ENCODE results near the gene SDK2. TPM values are rescaled to one million over a fixed set of nuclear protein-coding genes. Genes with fewer than 3 reads are reported as not detected.

Gene SDK2
- total and polyA plus RNA-seq, 2 of the 8 experiments (the other 6 are each of a cell fraction or from before 2014, with no cell fraction given) = 3.9 to 4.1 TPM

DNA sequence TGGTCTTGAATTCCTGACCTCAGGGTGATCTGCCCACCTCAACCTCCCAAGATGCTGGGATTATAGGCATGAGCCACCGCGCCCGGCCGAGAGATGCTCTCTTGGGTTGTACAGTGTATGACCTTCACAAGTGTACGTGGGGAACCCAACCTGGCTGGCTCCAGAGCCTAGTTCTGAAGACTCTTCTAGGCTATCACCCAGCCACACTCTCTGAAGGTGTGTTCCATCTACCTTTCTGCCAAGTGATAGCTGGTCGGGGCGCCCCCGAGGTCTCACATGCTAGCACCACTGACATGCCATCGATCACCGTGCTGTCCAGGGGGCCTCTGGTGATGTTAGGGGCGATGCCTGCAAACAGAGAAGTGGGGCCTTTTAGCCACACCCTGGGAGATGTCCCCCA lies 210.7 kb downstream of the SDK2 start:
- POLR2A ChIA-PET (ENCODE audit: partially characterized antibody) = no interaction called here
- H3K18ac ChIP-seq (ENCODE audit: extremely low read depth, low read length) = no peak overlapping the region; the same call in 1 of the 2 replicates
- H3K36me3 ChIP-seq (ENCODE audit: control insufficient read depth in 2 of 4, insufficient read depth in 4 of 4, low read length in 3 of 4) = no peaks in the 10 kb centered on the region; a peak in 2 of 8 replicates
- H3K56ac ChIP-seq (replicated peaks; ENCODE audit: insufficient read length, low read depth, low read length) = no peak overlapping the region
- no peak overlapping the region for H4K5ac ChIP-seq (ENCODE audit: insufficient read length, low read depth, low read length)
- H3K79me2 ChIP-seq (ENCODE audit: control insufficient read depth in 1 of 2, insufficient read depth in 2 of 2, low read length in 2 of 2) = no peaks in the 10 kb centered on the region
- no peak overlapping the region for H4K91ac ChIP-seq (replicated peaks; ENCODE audit: insufficient read length, low read length)
- no peak overlapping the region for H2BK15ac ChIP-seq (ENCODE audit: low read length)
- H3K4ac ChIP-seq (replicated peaks; ENCODE audit: insufficient read length, low read depth, low read length) = no peak overlapping the region
- FAIRE-seq = no peak
- no peak overlapping the region for H3K27ac ChIP-seq (ENCODE audit: low read depth, low read length)
- no peak overlapping the region for H3K9ac ChIP-seq (replicated peaks in 1 of 4; ENCODE audit: extremely low read depth in 1 of 4, low read depth in 3 of 4, low read length in 3 of 4)
- H3K4me1 ChIP-seq (replicated peaks in 1 of 4; ENCODE audit: control insufficient read depth in 3 of 4, insufficient read depth in 4 of 4, low read length in 3 of 4) = peaks cover 0 to 6% (median 1%) of the 10 kb centered on the region in 4 experiments; a peak in 3 of 7 replicates
- TF ChIP-seq SIRT6 (IDR thresholded peaks at IDR 0.05; ENCODE audit: low read length) = no peak
- TF ChIP-seq TCF12 (IDR thresholded peaks at IDR 0.05; ENCODE audit: low read depth, low read length) = no peak
- TF ChIP-seq SP1 (IDR thresholded peaks at IDR 0.05; ENCODE audit: low read depth, low read length) = no peak
- TF ChIP-seq BRCA1 (IDR thresholded peaks at IDR 0.05; ENCODE audit: low read depth, low read length) = no peak
- TF ChIP-seq CTCF (IDR thresholded peaks at IDR 0.05; ENCODE audit: control extremely low read depth in 1 of 3, insufficient read depth in 1 of 3, low read depth in 1 of 3, low read length in 3 of 3) = no peak
- no peak for TF ChIP-seq SP2 (IDR thresholded peaks at IDR 0.05; ENCODE audit: low read length)
- TF ChIP-seq ZNF274 (IDR thresholded peaks at IDR 0.05; ENCODE audit: borderline replicate concordance, extremely low read depth, low read length) = no peak
- no peak for TF ChIP-seq SUZ12 (IDR thresholded peaks at IDR 0.05; ENCODE audit: low read length)
- TF ChIP-seq, protein P1, sequence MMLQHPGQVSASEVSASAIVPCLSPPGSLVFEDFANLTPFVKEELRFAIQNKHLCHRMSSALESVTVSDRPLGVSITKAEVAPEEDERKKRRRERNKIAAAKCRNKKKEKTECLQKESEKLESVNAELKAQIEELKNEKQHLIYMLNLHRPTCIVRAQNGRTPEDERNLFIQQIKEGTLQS (IDR thresholded peaks at IDR 0.05; ENCODE audit: insufficient read depth, low read depth, low read length) = no peak
- TF ChIP-seq SRF (IDR thresholded peaks at IDR 0.05; ENCODE audit: low read depth, low read length) = no peak
- no peak for TF ChIP-seq YY1 (IDR thresholded peaks at IDR 0.05; ENCODE audit: low read depth, low read length)
- no peak overlapping the region for H3K4me2 ChIP-seq (ENCODE audit: insufficient read depth in 1 of 2, low read depth in 2 of 2, low read length in 2 of 2)
- H2AFZ ChIP-seq (ENCODE audit: low read length) = no peak overlapping the region
- H2BK12ac ChIP-seq (ENCODE audit: low read depth, low read length) = no peak overlapping the region
- no peak overlapping the region for H2AK5ac ChIP-seq (ENCODE audit: low read depth, low read length)
- H4K8ac ChIP-seq (ENCODE audit: extremely low read depth, insufficient read depth, low read length) = no peak overlapping the region
- no peaks in the 10 kb centered on the region for H3K23me2 ChIP-seq (ENCODE audit: low read depth, low read length)
- H3K14ac ChIP-seq (ENCODE audit: insufficient read length) = no peak overlapping the region
- H3K9me3 ChIP-seq (ENCODE audit: insufficient read depth in 2 of 2, low read depth in 1 of 2, low read length in 1 of 2) = no peaks in the 10 kb centered on the region
- CTCF ChIA-PET (ENCODE audit: partially characterized antibody) = interaction anchor here (0.9 to 1.5 kb wide), 5 partner anchors 13 to 406 kb away, joined by 3 to 4 read pairs (median 4); no protein-coding TSS in a partner anchor
- H3K4me3 ChIP-seq (ENCODE audit: extremely low read depth in 1 of 4, insufficient read depth in 2 of 4, low read depth in 3 of 4, low read length in 4 of 4) = no peak overlapping the region
- no peak for DNase-seq (ENCODE audit: low read depth in 1 of 2, low spot score in 2 of 2)
- no peaks in the 10 kb centered on the region for H3K27me3 ChIP-seq (replicated peaks in 1 of 4; ENCODE audit: control insufficient read depth in 3 of 4, extremely low read depth in 1 of 4, insufficient read depth in 3 of 4, low read length in 3 of 4)
- no peak overlapping the region for H2BK20ac ChIP-seq (ENCODE audit: low read length)
- no peaks in the 10 kb centered on the region for H4K20me1 ChIP-seq (replicated peaks in 1 of 2; ENCODE audit: control insufficient read depth in 1 of 2, insufficient read depth in 2 of 2, low read length in 2 of 2)
- no peak overlapping the region for H3K23ac ChIP-seq (ENCODE audit: insufficient read length)
- 96% methylated on average over 11 of the region's 11 CpGs; no CpG with 5 or more reads in 1 of the 2 experiments for WGBS, 2 experiments (ENCODE audit: extremely low coverage in 1 of 2, insufficient coverage in 1 of 2, insufficient read length in 1 of 2, insufficient replicate concordance in 2 of 2, low coverage in 1 of 2, low lambda C conversion rate in 2 of 2, missing lambda C conversion rate in 1 of 2)
- H2BK120ac ChIP-seq (replicated peaks; ENCODE audit: low read depth, low read length) = no peak overlapping the region
- H3K79me1 ChIP-seq (ENCODE audit: low read depth, low read length) = no peaks in the 10 kb centered on the region
- H2BK5ac ChIP-seq (ENCODE audit: low read depth, low read length) = no peak overlapping the region
